ENCODE results near the gene CCL23.

The CCL23 gene

DNA sequence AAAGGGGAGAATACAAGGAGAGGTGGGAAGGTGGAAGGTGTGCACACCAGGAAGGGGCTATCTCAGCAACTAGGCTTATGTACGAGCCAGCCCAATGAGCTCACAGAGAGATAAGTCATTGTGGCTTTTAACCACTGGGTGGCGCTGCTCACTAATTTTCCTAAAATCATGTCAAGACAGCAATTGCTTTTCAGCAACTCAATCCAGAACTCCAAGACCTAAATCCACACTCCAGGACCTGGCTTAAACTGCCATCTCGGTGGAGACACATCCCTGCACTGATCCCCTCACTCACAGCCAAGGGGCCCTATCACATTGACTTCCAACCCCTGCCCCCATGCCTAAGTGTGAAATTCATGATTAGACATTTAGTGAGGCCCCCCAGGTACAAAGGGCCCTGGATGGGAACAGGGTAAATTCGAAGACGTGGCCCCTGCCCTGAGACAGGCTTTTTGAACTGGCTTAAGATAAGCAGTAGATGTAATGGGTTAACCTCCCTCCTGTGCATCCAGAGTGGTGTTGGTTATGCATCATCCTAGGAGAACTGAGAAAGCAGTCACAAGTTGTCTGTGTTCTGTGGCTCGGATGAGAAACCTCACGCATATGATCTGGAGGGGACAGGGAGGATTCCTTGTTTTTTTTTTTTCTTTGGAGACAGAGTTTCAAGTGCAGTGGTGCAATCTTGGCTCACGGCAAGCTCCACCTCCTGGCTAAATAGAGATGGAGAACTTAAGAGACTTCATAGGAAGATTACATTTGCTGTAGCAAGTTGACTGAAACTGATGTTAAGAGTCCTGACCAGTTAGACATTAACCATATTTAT lies 48.0 kb downstream of the CCL23 start:
- peak; percentile 61 for DNase-seq (ENCODE audit: low read depth)

DNA sequence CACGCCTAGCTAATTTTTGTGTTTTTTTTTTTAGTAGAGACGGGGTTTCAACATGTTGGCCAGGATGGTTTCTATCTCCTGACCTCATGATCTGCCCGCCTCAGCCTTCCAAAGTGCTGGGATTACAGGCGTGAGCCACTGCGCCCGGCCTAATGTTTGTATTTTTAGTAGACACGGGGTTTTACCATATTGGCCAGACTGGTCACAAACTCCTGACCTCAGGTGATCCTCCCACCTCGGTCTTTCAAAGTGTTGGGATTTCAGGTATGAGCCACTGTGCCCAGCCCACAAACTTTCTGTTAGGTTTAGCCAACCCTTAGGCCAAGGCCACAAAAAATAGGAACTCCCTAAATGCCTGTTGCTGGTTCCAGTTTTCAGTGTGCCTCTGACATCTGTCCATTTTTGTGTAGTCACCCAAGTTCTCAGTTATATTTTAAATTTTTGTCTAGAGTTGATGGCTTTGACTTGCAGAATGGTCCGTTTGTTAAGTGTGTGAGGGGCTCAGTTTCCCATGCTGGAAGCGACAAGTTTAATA lies 49.2 kb downstream of the CCL23 start:
- DNase-seq (ENCODE audit: low read depth), result no peak

DNA sequence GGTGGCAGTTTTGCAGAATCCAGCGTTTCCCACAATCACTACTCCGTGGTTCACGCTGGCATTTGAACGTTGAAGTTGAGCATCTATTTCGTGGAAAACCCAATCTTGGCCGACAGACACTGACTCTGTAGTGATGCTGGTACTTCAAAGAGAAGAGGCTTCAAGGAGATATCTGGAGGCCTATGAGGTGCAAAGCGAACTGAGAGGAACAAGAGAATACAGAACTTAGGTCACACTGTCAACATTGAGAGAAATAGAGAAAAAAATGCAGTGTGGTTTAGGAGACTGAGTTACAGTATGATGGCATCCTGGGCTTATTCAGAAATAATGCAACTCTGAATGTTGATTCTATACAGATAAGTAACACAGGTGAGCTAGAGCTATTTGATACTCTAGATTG lies 52.5 kb downstream of the CCL23 start:
- no peak for DNase-seq (ENCODE audit: low read depth)

DNA sequence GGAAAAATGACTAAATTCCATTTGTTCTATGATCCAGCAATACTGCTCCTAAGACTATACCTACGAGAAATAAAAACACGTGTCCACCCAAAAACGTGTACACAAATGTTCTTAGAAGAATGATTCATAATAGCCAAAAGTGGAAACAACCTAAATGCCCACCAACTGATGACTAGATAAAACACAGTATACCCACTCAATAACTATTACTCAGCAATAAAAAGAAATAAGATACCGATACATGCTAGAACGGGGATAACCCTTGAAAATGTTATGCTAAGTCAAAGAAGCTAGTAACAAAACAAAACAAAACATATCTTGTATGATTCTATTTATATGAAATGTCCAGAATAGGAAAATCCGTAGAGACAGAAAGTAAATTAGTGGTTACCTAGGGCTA lies 54.1 kb downstream of the CCL23 start:
- DNase-seq (ENCODE audit: low read depth), result no peak
